ENCODE measurements around the gene ADD2.
"Not testable (repeated sequence)": the region's sequence is repeated elsewhere in the genome, so short reads cannot be mapped to it uniquely, and the experiment has no call there.

Gene ADD2

GRCh38 chr2:70659551-70659950, 108.4 kb downstream of the ADD2 start:
- H3K4me3 ChIP-seq (ENCODE audit: low read depth, low read length) = no peak overlapping the region
- no peak for TF ChIP-seq CTCF (IDR thresholded peaks at IDR 0.05; ENCODE audit: borderline replicate concordance, insufficient read depth, low read depth, low read length)

DNA sequence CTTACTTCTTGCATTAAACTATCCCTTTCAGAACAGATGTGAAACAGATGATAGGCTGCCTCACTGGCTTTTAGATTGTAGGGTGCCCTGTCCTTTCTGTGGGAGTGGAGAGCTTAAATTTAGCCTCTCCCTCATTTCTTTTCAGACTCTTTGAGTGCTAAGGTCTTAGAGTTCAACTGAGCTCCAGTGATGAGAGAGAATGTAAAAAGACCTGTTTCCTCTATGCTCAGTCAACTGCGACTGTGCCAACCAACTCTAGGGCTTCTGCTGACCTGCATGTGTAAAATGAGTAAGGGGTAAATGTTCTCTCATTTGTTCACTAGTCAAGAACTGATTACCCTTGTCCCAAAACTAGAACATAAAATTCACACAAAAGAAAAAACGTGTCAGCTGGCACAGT, 109.5 kb downstream of the ADD2 start:
- no peak for TF ChIP-seq CTCF (IDR thresholded peaks at IDR 0.05; ENCODE audit: borderline replicate concordance, insufficient read depth, low read depth, low read length)
- H3K4me3 ChIP-seq (ENCODE audit: low read depth, low read length) = no peak overlapping the region

- no peak for TF ChIP-seq CTCF (IDR thresholded peaks at IDR 0.05; ENCODE audit: borderline replicate concordance, insufficient read depth, low read depth, low read length)
- no peak overlapping the region for H3K4me3 ChIP-seq (ENCODE audit: low read depth, low read length)
Observed at GRCh38 chr2:70657246-70657645, 110.8 kb downstream of the ADD2 start.

- TF ChIP-seq CTCF (IDR thresholded peaks at IDR 0.05; ENCODE audit: borderline replicate concordance, insufficient read depth, low read depth, low read length) = no peak
Observed at GRCh38 chr2:70656421-70657010, 111.5 kb downstream of the ADD2 start.

DNA sequence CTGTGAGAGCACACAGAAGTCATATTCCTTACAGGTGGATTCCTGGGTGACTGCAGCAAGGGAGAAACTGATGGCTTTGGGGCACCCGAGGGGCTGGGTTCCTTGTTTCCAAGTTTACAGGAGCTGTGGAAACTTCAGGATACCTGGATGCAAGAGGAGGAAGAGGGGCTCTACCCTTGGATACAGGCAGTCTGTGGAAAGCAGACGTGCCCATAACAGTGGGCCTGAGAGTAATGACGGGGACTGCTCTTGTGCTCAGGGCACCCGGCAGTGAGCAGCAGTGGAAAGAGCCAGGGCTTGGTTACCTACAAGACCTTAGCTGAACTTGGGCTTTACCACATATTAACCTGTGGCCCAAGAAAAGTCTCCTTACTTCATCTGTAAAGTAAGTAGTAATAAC, 112.2 kb downstream of the ADD2 start:
- TF ChIP-seq CTCF (IDR thresholded peaks at IDR 0.05; ENCODE audit: borderline replicate concordance, insufficient read depth, low read depth, low read length) = no peak
- no peak overlapping the region for H3K4me3 ChIP-seq (ENCODE audit: low read depth, low read length)

More at GRCh38 chr2:70656421-70657010, 111.5 kb downstream of the ADD2 start:
- no peak overlapping the region for H3K4me3 ChIP-seq (ENCODE audit: low read depth, low read length)

- TF ChIP-seq CTCF (IDR thresholded peaks at IDR 0.05; ENCODE audit: borderline replicate concordance, insufficient read depth, low read depth, low read length) = peak; percentile 28; the same call in 1 of the 2 replicates
- not testable (repeated sequence) for H3K4me3 ChIP-seq (ENCODE audit: low read depth, low read length)
Observed at GRCh38 chr2:70655211-70655610, 112.8 kb downstream of the ADD2 start.

DNA sequence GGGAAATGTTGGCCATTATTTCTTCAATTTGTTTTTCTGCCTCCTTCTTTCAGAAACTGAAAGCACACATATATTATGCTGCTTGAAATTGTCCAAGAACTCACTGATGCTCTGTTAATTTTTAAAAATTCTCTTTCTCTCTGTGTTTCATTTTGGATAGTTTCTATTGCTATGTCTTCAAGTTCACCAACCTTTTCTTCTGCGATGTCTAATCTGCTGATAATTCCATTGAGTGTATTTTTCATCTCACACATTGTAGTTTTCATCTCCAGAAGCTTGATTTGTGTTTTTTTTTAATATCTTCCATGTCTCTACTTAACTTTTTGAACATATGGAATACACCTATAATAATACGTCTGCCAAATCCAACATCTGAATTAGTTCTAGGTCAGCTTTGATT, 116.3 kb downstream of the ADD2 start:
- no peak overlapping the region for H3K4me3 ChIP-seq (ENCODE audit: low read depth, low read length)
- TF ChIP-seq CTCF (IDR thresholded peaks at IDR 0.05; ENCODE audit: borderline replicate concordance, insufficient read depth, low read depth, low read length) = no peak
